Heart left ventricle (tissue), 16 donors: Measurements from ENCODE around the gene UBD. TPM values are rescaled to one million over a fixed set of nuclear protein-coding genes. Genes with fewer than 3 reads are reported as not detected.

ENCODE experiments used
- ATAC-seq, 4 donors: fragments of 200-7000 bp; cut with Tn5 transposase; one replicate each; pipeline ENCODE4 v1.9.1; 2020 to 2022; ENCODE audit warnings: moderate library complexity in 4 of 4, mild to moderate bottlenecking in 3 of 4, moderate number of reproducible peaks in 1 of 4
- DNase-seq, 5 donors: peaks; one replicate each; pipeline ENCODE4 v3.0.0-alpha.2; 2020
- H3K27ac ChIP-seq, 12 donors: fragments of 200-600 bp; sonication (generic) in 4 of 12; one replicate each; pipeline versions ENCODE4 v1.5.0 to v1.8.0; 2016 to 2022; ENCODE audit warnings: mild to moderate bottlenecking in 2 of 12
- H3K27me3 ChIP-seq, 9 donors: fragments of 200-600 bp; sonication (generic) in 2 of 9; one replicate each; pipeline versions ENCODE4 v1.5.1 to v1.8.0; 2016 to 2022; ENCODE audit warnings: mild to moderate bottlenecking in 3 of 9
- H3K36me3 ChIP-seq, 9 donors: fragments of 200-600 bp; sonication (generic) in 2 of 9; one replicate each; pipeline versions ENCODE4 v1.5.0 to v1.8.0; 2018 to 2022; ENCODE audit warnings: mild to moderate bottlenecking in 2 of 9
- H3K4me1 ChIP-seq, 12 donors: fragments of 200-600 bp; sonication (generic) in 4 of 12; one replicate each; pipeline versions ENCODE4 v1.5.0 to v1.8.0; 2016 to 2022; ENCODE audit warnings: mild to moderate bottlenecking in 3 of 12
- H3K4me3 ChIP-seq, 12 donors: fragments of 200-600 bp; sonication (generic) in 4 of 12; one replicate each; pipeline versions ENCODE4 v1.5.0 to v1.8.0; 2017 to 2022; ENCODE audit warnings: mild to moderate bottlenecking in 9 of 12, moderate library complexity in 4 of 12
- H3K9me3 ChIP-seq, 12 donors: fragments of 200-600 bp; sonication (generic) in 4 of 12; one replicate each; pipeline versions ENCODE4 v1.5.0 to v1.8.0; 2016 to 2022; ENCODE audit warnings: mild to moderate bottlenecking in 1 of 12
- CTCF ChIP-seq, 12 donors: fragments of 200-600 bp; sonication (generic) in 4 of 12; IDR thresholded peaks; one replicate each; pipeline versions ENCODE4 v1.5.0 to v1.8.0; 2018 to 2022; ENCODE audit warnings: antibody characterized with exemption in 12 of 12, mild to moderate bottlenecking in 5 of 12
- POLR2A ChIP-seq, 2 donors: fragments of 450-650 bp; IDR thresholded peaks; one replicate each; pipeline ENCODE4 v1.6.1; 2017; ENCODE audit warnings: antibody characterized with exemption in 2 of 2, mild to moderate bottlenecking in 2 of 2, moderate library complexity in 2 of 2
- WGBS, 4 donors: extraction: QIAGEN DNeasy Blood & Tissue Kit in 2 of 4; methylation state at CpG; one replicate each; pipeline versions ENCODE4 v1.1.5 to v1.1.7; 2013 to 2018; 5-methylcytosine and 5-hydroxymethylcytosine counted together
- intact Hi-C, 10 donors: fragments of 100-400 bp; cut with DNase I; formaldehyde crosslinking; loops; one replicate each; pipeline versions ENCODE4 v1.11.1 to v1.14.2; 2022
- polyA plus RNA-seq, 2 donors: library from polyadenylated mRNA; stranded (reverse); fragments of 200-250 nt; gene quantifications; one replicate each; pipeline ENCODE4 v1.2.3, GENCODE V29; 2013
- total RNA-seq, 9 donors: library from RNA; depleted of rRNA in 2 of 9; stranded (reverse); fragments of >200 nt in 2 of 9; fragmentation: NEBNext Ultra II Directional in 3 of 9; extraction: Animal tissue kit (Norgen Biotek cat#: 25700) in 3 of 9; gene quantifications; one replicate each; pipeline versions ENCODE4 v1.1.0 to v1.2.4, GENCODE V29; 2016 to 2023
- donor health status: ischemic (EF 13 %, LVEDD 7.1; RV severe dilation, severe dysfunction).
- donor health status: healthy with polysubstance abuse.
- donor health status: DM: no; HTN: yes; CAD: no.
- donor health status: DM: no; HTN: no; CAD: no.
- donor health status: ischemic (EF 25% LVEDD 6.9; RV normal size, moderate dysfunction).
- donor health status: ischemic (EF 25% LVEDD 5.7; RV mildly dilated, moderate dysfunction).
- donor health status: healthy.
- donor health status: DM: yes; HTN: yes; CAD: no.
- donor health status: ischemic (EF 35%, LVEDD 5.7; RV mildly dilated, moderate dysfunction).
- donor health status: nonischemic (EF 11% LVEDD 7.7; RV severe dilation, severe dysfunction).
- donor health status: DM: yes; HTN: yes; CAD: no.
- donor health status: PGD.
- donor health status: ischemic (EF 29% LVEDD 5.4; RV normal size, mild dysfunction).
- donor health status: nonischemic (EF 23%, LVEDD 6.1; RV moderate dilation, normal function).

The UBD gene
- total and polyA plus RNA-seq, 11 donors = 0.21 to 61.7 (median 5.9) TPM; not detected in 7

- no peaks in the 10 kb centered on the region for H3K36me3 ChIP-seq
- DNase-seq (no peak), ATAC-seq (no peak)
- no peaks in the 10 kb centered on the region for H3K4me1 ChIP-seq
- intact Hi-C loops = no loop called here
- H3K9me3 ChIP-seq = peaks cover 0 to 3% (median 0%) of the 10 kb centered on the region in 12 donors
- no peaks in the 10 kb centered on the region for H3K27me3 ChIP-seq
- TF ChIP-seq CTCF (IDR thresholded peaks at IDR 0.05) = no peak
- TF ChIP-seq POLR2A (IDR thresholded peaks at IDR 0.05) = no peak
- H3K27ac ChIP-seq = no peak overlapping the region
- 68 to 75% (median 73%) methylated on average over 4 to 7 of the region's 7 CpGs for WGBS, 4 donors
- no peak overlapping the region for H3K4me3 ChIP-seq
Observed at GRCh38 chr6:29517728-29518440, 41.6 kb downstream of the UBD start.

GRCh38 chr6:29517245-29517644 is 42.3 kb downstream of the UBD start:
- H3K36me3 ChIP-seq = no peaks in the 10 kb centered on the region
- WGBS, 4 donors = 71 to 86% (median 78%) methylated on average over 1 of the region's 1 CpG

GRCh38 chr6:29516108-29516507 is 43.4 kb downstream of the UBD start:
- Histone ChIP-seq H3K27ac (no peak overlapping the region), H3K27me3 (peaks cover 0 to 2% (median 0%) of the 10 kb centered on the region in 9 donors), H3K4me1 (no peaks in the 10 kb centered on the region), H3K9me3 (peaks cover 0 to 3% (median 0%) of the 10 kb centered on the region in 12 donors), H3K36me3 (no peaks in the 10 kb centered on the region), H3K4me3 (no peak overlapping the region)
- TF ChIP-seq CTCF (IDR thresholded peaks at IDR 0.05) = no peak
- no peak for TF ChIP-seq POLR2A (IDR thresholded peaks at IDR 0.05)
- no peak for DNase-seq
- 71 to 81% (median 80%) methylated on average over 6 of the region's 6 CpGs for WGBS, 4 donors
- ATAC-seq = no peak
- intact Hi-C loops = no loop called here

More at GRCh38 chr6:29517245-29517644, 42.3 kb downstream of the UBD start:
- H3K4me1 ChIP-seq = no peaks in the 10 kb centered on the region
- H3K9me3 ChIP-seq = peaks cover 0 to 3% (median 0%) of the 10 kb centered on the region in 12 donors
- H3K4me3 ChIP-seq = no peak overlapping the region
- intact Hi-C loops = no loop called here
- no peak for ATAC-seq
- no peaks in the 10 kb centered on the region for H3K27me3 ChIP-seq
- DNase-seq = no peak
- H3K27ac ChIP-seq = no peak overlapping the region
- no peak for TF ChIP-seq CTCF (IDR thresholded peaks at IDR 0.05)
- no peak for TF ChIP-seq POLR2A (IDR thresholded peaks at IDR 0.05)

- intact Hi-C loops = no loop called here
Observed at GRCh38 chr6:29510746-29511300, 48.7 kb downstream of the UBD start.

More at GRCh38 chr6:29510746-29511300, 48.7 kb downstream of the UBD start:
- ATAC-seq (no peak), DNase-seq (no peak)
- peaks cover 0 to 3% (median 0%) of the 10 kb centered on the region in 12 donors for H3K9me3 ChIP-seq
- peaks cover 0 to 8% (median 0%) of the 10 kb centered on the region in 9 donors for H3K27me3 ChIP-seq
- 70 to 75% (median 71%) methylated on average over 2 of the region's 2 CpGs for WGBS, 4 donors
- H3K36me3 ChIP-seq = no peaks in the 10 kb centered on the region
- no peak overlapping the region for H3K4me3 ChIP-seq
- no peaks in the 10 kb centered on the region for H3K4me1 ChIP-seq
- H3K27ac ChIP-seq = no peak overlapping the region
- no peak for TF ChIP-seq CTCF (IDR thresholded peaks at IDR 0.05)
- TF ChIP-seq POLR2A (IDR thresholded peaks at IDR 0.05) = no peak
